Stimulated activated naive CD8-positive, alpha-beta T cell treated with anti-CD3 and anti-CD28 coated beads, Interleukin-15, Interleukin-2, amounts not matched to agents 100 U/mL and 50 U/mL, for 24 hours (primary cell): ENCODE results near the gene EXD3.

Source experiments
- ATAC-seq: fragments of 150-1000 bp; cut with Tn5 transposase; one replicate; pipeline ENCODE4 v1.10.0; 2021
- DNase-seq: peaks from one replicate; pipeline ENCODE4 v3.0.0; 2021

The EXD3 gene

DNA sequence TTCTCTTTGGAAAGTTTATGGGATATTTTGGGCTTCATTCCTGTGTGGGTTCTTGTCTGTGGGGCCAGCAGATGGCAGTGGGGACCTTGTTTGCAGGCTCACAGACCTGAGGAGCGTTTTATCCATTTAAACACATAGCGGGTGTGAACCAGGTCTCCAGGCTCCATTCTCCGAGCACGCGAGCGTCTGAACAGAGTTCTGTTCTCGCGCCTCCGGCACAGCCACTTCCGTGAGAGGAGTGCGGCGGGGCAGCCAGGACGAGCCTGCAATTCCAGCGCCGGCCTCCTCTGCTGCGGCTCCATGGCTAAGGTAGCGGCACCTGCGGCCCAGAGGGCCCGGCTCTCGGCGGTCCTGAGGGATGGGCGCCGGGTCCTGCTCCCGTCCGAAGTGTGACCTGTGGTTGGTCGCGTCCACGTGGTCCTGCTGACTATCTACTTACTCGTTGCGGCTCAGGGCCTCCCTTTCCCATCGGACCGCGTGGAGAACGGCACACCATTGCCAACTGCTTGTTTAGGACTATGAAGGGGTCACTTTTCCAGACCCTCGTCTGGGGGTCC, 128.2 kb downstream of the EXD3 start:
- ATAC-seq, result peak; percentile 17
- DNase-seq, result no peak

DNA sequence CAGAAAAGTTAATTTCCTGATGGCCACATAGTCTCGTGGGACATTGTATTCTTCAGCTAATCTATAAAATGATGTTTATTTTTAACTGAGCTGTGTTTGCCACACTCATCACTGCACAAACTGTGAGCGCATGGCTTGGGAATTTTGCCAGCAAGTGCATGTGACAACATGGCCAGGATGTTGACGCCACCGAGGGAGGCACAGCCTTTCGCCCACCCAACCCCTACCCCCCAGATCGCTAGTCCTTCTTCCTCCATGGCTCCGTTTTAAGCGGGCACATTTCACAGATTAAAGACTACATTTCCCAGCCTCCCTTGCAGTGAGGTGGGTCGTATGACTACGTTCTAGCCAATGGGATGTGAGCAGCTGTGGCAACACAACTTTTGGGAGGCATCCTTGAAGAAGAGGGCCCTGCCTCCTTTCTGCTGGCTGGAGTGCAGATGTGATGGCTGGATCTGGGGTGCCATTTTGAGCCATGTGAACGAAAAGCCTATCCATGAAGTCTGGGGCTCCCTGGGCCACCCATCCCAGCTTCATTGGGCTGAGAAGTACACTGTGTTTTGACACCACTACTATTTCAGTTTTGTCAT, 128.8 kb downstream of the EXD3 start:
- peak; percentile 53 for ATAC-seq

GRCh38 chr9:137293482-137294090, 129.4 kb downstream of the EXD3 start:
- DNase-seq, result no peak
- no peak for ATAC-seq

More for the DNA sequence above, 128.8 kb downstream of the EXD3 start:
- DNase-seq, result no peak

GRCh38 chr9:137293094-137293481, 129.9 kb downstream of the EXD3 start:
- ATAC-seq, result no peak
- DNase-seq, result no peak

DNA sequence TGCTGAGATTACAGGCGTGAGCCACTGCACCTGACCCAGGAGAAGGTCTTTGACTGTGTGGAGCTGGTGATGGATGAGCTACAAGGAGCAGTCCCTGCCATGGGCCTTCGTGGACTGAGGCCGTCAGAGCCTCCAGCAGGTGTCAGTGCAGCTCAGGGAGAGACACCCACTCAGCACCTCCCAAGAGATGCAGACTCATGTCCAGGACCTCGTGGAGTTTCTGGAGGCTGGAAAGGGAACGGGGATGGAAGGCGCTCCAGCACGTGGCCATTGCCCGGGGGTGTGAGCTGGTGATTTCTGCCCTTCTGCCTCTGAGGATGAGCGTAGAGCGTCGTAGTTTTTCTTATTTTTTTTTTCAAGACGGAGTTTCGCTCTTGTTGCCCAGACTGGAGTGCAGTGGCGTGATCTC, 136.0 kb downstream of the EXD3 start:
- DNase-seq, result no peak
- ATAC-seq, result peak; percentile 59

- DNase-seq (no peak), ATAC-seq (no peak)
Observed at GRCh38 chr9:137281345-137282116, 141.4 kb downstream of the EXD3 start.

DNA sequence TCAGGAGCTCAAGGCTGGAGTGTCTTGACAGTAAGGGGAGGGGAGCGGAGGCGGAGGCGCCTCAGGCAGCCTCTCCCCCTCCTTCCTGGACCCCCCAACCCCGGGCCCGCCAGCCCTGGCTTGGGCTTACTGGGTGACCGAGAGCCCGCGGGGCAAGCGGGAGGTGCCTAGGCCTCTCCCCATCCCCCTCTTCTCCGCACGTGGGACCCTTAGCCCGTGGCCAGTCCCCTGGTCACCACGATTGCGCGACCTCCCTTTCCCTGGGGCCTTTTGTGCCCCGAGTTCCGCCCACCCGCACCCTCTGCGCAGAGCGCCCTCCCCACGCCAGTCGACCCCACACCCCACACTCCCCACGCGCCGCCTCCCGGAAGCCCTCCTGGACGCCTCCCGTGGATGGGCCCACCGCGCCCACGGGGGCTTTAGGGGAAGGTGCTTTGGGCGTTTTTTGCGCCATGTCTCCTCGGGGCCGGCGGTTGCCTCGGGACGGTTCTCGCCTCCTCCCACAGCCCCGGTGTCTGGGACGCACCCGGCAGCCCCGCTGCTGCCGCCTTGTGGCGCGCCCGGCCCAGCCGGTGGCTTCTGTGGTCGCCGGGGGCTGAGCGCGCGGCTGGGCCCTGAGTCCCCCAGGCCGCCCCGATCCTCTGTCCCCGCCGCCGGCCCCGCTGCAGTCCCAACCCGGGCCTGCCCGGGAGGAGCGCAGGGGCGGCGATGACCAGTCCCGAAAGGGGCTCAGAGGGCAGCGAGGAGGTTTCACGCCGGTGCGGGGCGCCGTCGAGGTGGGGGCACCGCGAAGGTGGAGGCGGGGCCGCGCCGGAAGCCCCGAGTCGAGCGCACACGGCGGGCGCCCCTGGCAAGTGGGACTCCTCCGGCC, 142.3 kb downstream of the EXD3 start:
- ATAC-seq (no peak), DNase-seq (no peak)

DNA sequence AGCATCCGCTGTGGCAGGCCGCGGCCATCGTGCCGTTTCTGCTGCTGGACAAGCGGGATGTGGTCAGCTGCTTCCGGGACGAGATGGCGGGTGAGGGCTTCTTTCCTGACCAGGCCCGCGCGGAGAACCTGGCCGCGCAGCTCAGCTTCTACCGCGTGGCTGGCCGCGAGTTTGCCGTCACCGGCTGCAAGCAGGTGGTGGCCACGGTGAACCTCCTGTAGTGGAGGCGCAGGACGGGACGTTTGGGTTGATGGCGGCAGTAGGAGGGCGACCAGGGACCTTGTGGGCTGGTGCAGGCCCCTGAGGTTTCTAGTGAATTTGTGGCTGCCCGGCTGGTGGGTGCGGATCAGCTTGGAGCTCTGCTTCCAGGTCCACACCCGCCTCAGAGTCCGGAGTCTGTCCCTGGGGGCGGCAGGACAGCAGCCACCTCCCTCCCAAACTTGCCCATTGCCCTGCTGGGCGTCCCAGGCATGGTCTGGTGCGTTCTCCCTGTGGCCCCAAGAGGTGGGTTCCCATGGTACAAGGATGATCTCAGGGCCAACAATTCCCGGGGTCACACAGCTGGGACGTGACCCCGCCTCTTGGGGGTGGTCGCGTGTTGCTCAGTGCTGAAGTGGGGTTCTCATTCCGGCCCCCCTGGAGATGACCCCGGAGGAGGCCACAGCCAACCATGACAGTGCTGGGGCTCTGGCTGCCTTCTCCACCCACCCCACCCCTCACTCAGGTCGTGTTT, 143.1 kb downstream of the EXD3 start:
- no peak for ATAC-seq
- DNase-seq, result no peak

DNA sequence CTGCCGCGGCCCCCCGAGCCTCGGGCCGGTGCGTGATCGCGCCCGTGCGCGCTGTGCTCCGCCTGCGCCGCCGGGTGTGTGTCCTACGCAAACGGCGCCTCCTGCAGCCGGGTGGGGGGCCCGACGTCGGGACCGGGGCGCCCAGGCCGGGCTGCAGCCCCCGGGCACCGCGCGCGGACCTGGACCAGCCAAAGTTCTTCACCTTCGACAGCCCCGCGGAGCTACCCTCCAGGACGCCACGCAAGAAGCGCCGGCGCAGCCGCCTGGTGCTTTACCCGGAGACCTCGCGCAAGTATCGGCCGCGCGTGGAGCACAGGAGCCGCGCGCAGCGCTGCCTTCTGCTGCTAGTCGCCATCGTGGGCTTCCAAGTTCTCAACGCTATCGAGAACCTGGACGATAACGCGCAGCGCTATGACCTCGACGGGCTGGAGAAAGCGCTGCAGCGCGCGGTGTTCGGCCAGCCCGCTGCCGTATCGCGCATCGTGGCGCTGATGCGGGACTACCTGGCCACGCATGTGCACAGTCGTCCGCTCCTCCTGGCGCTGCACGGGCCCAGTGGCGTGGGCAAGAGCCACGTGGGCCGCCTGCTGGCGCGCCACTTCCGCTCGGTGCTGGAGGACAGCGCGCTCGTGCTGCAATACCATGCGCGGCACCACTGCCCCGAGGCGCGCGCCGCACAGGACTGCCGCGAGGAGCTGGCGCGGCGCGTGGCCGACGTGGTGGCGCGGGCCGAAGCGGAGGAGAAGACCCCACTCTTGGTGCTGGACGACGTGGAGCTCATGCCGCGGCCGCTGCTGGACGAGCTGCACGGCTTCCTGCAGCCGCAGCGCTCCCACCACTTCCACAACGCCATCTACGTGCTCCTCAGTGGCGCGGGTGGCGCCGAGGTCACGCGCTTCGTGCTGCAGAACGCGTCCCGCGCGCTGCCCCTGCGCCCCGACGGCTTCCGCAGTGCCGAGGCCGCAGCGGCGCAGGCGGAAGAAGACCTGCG, 143.9 kb downstream of the EXD3 start:
- DNase-seq, result no peak
- ATAC-seq, result no peak

GRCh38 chr9:137278061-137278701, 144.8 kb downstream of the EXD3 start:
- DNase-seq (no peak), ATAC-seq (no peak)

DNA sequence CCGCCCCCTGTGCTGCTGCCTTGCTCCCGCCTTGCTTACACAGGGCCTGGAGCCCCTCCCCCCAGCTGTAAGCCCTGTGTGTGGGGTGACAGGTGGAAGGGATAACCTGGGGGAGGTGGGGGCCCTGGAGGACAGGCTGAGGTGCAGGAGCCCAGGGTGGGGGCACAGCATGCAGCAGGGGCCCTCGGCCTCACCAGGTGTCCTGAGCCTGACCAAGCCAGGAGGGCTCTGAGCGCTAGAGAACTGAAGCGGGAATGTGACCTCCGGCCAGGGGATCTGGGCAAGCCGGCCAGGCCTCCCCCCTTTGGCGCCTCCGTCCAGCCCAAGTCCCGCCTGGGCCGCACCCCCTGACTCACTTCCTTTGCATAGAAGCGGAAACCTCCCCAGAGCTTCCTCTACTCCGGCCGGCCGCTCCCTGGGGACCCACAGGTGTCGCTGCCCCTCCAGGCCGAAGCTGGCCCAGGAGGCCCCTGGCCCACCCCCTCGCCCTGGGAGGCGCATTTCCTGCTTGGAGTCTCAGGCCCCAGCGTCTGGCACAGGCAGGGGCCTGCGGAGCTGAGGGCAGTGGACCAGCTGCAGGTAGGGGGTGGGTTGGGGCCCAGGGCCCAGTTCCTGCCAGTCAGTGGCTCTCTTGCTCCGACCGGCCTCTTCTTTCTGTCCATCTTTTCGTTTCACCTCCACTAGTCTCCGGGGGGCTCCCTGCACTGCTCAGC, 145.5 kb downstream of the EXD3 start, which contains the start of gene TOR4A:
TOR4A (plus strand) TSS at position 398 of the 713 bp plus-strand sequence. CDS start 964 bp downstream, outside the sequence.
- peak; percentile 67 for ATAC-seq
- peak; percentile 68 for DNase-seq

DNA sequence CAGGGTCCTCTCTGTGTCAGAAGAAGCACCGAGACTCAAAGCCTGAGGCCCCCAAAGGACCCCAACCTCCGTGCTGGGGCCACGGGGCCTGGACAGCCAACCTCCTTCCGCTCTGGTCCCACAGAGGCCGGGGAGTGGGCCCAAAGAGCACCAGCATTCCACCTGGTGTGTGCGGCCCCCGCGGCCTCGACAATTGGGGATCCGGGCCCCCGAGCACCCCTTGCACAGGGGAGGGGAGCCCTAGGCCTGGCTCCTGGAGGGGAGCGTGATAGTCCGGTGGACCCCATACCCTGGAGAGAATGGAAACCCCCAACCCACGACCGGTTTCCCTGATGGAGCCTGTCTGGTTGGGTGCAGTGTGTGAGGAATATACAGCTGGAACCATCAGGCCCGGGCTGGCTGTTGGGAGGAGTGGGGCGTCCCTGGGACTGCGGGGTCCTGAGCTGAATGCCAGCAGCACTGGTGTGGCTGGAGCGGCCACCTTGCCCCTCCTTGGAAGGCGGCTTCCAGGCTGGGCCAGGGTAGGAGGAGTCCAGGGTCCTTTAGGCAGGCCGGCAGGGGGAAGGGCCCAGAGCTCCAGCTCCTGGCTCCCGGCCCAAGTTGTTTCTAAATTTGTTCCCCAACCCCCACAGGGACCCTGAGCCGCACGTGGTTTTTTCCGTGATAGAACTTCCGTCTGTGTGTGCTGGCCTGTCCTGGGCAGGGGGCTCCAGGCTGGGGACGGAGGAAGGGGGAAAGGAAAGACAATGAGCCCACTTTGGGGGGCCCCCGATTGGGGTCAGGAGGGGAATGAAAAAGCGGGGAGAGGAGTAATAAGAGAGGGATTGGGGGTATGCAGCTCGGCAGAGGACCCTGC, 146.3 kb downstream of the EXD3 start:
- ATAC-seq, result no peak

GRCh38 chr9:137275588-137276472, 147.1 kb downstream of the EXD3 start:
- ATAC-seq, result no peak
- no peak for DNase-seq

More for the DNA sequence above, 146.3 kb downstream of the EXD3 start:
- DNase-seq, result no peak

DNA sequence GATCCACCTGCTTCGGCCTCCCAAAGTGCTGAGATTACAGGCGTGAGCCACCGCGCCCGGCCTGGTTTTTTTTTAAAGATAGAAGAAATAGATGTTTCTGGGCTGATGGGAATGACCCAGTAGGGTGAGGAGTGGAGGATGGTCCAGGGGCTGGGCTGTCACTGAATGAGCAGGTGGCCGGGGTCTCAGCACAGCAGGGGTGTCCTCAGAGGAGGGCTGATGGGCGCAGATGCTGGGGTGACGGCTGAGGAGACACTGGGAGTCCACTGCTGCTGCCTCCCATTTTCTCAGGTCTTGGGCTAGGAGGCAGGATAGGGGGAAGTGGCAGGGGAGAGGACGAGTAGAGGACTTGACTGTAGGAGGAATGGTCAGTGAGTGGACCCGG, 147.8 kb downstream of the EXD3 start:
- ATAC-seq (no peak), DNase-seq (no peak)

GRCh38 chr9:137273611-137274320, 149.2 kb downstream of the EXD3 start:
- DNase-seq, result no peak
- ATAC-seq, result no peak

- no peak for ATAC-seq
- no peak for DNase-seq
Observed at GRCh38 chr9:137273095-137273490, 149.9 kb downstream of the EXD3 start.
